Parathyroid adenoma (tissue), 2 donors: ENCODE results near the gene ATP2B2.

Experiments used
- H2AFZ ChIP-seq: fragments of 300-600 bp; sonication (generic); one replicate; pipeline ENCODE4 v1.7.0; 2017; ENCODE audit warnings: antibody characterized with exemption, mild to moderate bottlenecking
- H3K27ac ChIP-seq: fragments of 300-600 bp; sonication (generic); one replicate; pipeline ENCODE4 v1.7.0; 2017
- H3K27me3 ChIP-seq: fragments of 300-600 bp; sonication (generic); one replicate; pipeline ENCODE4 v1.7.0; 2017; ENCODE audit warnings: low read length; ENCODE audit not compliant: control insufficient read depth, insufficient read depth
- H3K36me3 ChIP-seq: fragments of 300-600 bp; sonication (generic); one replicate; pipeline ENCODE4 v1.7.0; 2017; ENCODE audit warnings: low read length; ENCODE audit not compliant: control insufficient read depth, insufficient read depth
- H3K4me1 ChIP-seq: fragments of 300-600 bp; sonication (generic); one replicate; pipeline ENCODE4 v1.7.0; 2017; ENCODE audit warnings: control low read depth
- H3K4me2 ChIP-seq: fragments of 300-600 bp; sonication (generic); one replicate; pipeline ENCODE4 v1.7.0; 2017; ENCODE audit warnings: low read length
- H3K4me3 ChIP-seq: fragments of 300-600 bp; sonication (generic); one replicate; pipeline ENCODE4 v1.7.0; 2017; ENCODE audit warnings: low read depth, low read length
- H3K79me2 ChIP-seq: fragments of 300-600 bp; sonication (generic); one replicate; pipeline ENCODE4 v1.7.0; 2017; ENCODE audit warnings: control low read depth
- H3K9ac ChIP-seq: fragments of 300-600 bp; sonication (generic); one replicate; pipeline ENCODE4 v1.7.0; 2017; ENCODE audit warnings: mild to moderate bottlenecking
- H3K9me3 ChIP-seq: fragments of 300-600 bp; sonication (generic); one replicate; pipeline ENCODE4 v1.7.0; 2017; ENCODE audit warnings: low read length; ENCODE audit not compliant: control insufficient read depth
- CTCF ChIP-seq: fragments of 300-600 bp; sonication (generic); IDR thresholded peaks from one replicate; pipeline ENCODE4 v1.7.0; 2017; ENCODE audit warnings: antibody characterized with exemption, mild to moderate bottlenecking
- donor health status: primary hyperparathyroidism.

The ATP2B2 gene

GRCh38 chr3:10500717-10501663, 4.4 kb downstream of the ATP2B2 start:
- H3K4me1 ChIP-seq: no peaks in the 10 kb centered on the region
- H3K4me2 ChIP-seq: no peak overlapping the region
- H3K79me2 ChIP-seq: no peaks in the 10 kb centered on the region
- no peaks in the 10 kb centered on the region for H3K36me3 ChIP-seq
- H3K4me3 ChIP-seq: no peak overlapping the region
- no peaks in the 10 kb centered on the region for H3K9me3 ChIP-seq
- no peak overlapping the region for H2AFZ ChIP-seq
- no peak overlapping the region for H3K9ac ChIP-seq
- TF ChIP-seq CTCF: no peak
- no peak overlapping the region for H3K27ac ChIP-seq
- H3K27me3 ChIP-seq: no peaks in the 10 kb centered on the region

- TF ChIP-seq CTCF: no peak
- H3K9ac ChIP-seq: no peak overlapping the region
- no peak overlapping the region for H3K4me3 ChIP-seq
- H3K79me2 ChIP-seq: no peaks in the 10 kb centered on the region
- no peaks in the 10 kb centered on the region for H3K4me1 ChIP-seq
- no peaks in the 10 kb centered on the region for H3K27me3 ChIP-seq
- H3K27ac ChIP-seq: no peak overlapping the region
- no peak overlapping the region for H3K4me2 ChIP-seq
- H2AFZ ChIP-seq: no peak overlapping the region
- H3K36me3 ChIP-seq: no peaks in the 10 kb centered on the region
- H3K9me3 ChIP-seq: no peaks in the 10 kb centered on the region
Measured at GRCh38 chr3:10498271-10498670, 7.1 kb downstream of the ATP2B2 start.

GRCh38 chr3:10497439-10497838, 7.9 kb downstream of the ATP2B2 start:
- Histone ChIP-seq H3K9ac (no peak overlapping the region), H2AFZ (no peak overlapping the region), H3K9me3 (no peaks in the 10 kb centered on the region), H3K27ac (no peak overlapping the region), H3K79me2 (no peaks in the 10 kb centered on the region), H3K4me2 (no peak overlapping the region), H3K36me3 (no peaks in the 10 kb centered on the region), H3K4me1 (no peaks in the 10 kb centered on the region), H3K27me3 (no peaks in the 10 kb centered on the region), H3K4me3 (no peak overlapping the region)
- no peak for TF ChIP-seq CTCF

- H3K27me3 ChIP-seq: no peaks in the 10 kb centered on the region
- H3K4me2 ChIP-seq: no peak overlapping the region
- no peaks in the 10 kb centered on the region for H3K9me3 ChIP-seq
- H3K4me1 ChIP-seq: no peaks in the 10 kb centered on the region
- no peak overlapping the region for H3K27ac ChIP-seq
- H3K9ac ChIP-seq: no peak overlapping the region
- no peak for TF ChIP-seq CTCF
- no peaks in the 10 kb centered on the region for H3K36me3 ChIP-seq
- no peak overlapping the region for H3K4me3 ChIP-seq
- H2AFZ ChIP-seq: no peak overlapping the region
- H3K79me2 ChIP-seq: no peaks in the 10 kb centered on the region
Measured at GRCh38 chr3:10496121-10496863, 9.1 kb downstream of the ATP2B2 start.
